Urothelium cell line (cell line): ENCODE results near the gene ASTN2.
A peak's percentile ranks its signal among the peaks of the same experiment; 100 is the strongest.

ENCODE experiments used
- DNase-seq: peaks from one replicate; pipeline ENCODE4 v3.0.0; 2011; ENCODE audit warnings: low spot score, mixed read lengths
- FAIRE-seq: peaks from 2 replicates; lab custom pipeline; 2011; peaks lifted over from hg19 to GRCh38; lab: Jason Lieb, UNC

The ASTN2 gene

GRCh38 chr9:116506685-116507084 lies 908.2 kb downstream of the ASTN2 start:
- DNase-seq (no peak), FAIRE-seq (no peak)

- DNase-seq: no peak
- no peak for FAIRE-seq
Observed at GRCh38 chr9:116504893-116505480, 909.9 kb downstream of the ASTN2 start.

- FAIRE-seq (no peak), DNase-seq (no peak)
Observed at GRCh38 chr9:116504081-116504480, 910.8 kb downstream of the ASTN2 start.

- DNase-seq: no peak
- FAIRE-seq: no peak
Observed at GRCh38 chr9:116502746-116503145, 912.1 kb downstream of the ASTN2 start.

- FAIRE-seq (no peak), DNase-seq (peak; percentile 35)
Observed at GRCh38 chr9:116501871-116502270, 913.0 kb downstream of the ASTN2 start.

GRCh38 chr9:116499986-116500871 lies 914.6 kb downstream of the ASTN2 start:
- FAIRE-seq: no peak
- peak; percentile 46 for DNase-seq

- FAIRE-seq: no peak
Observed at GRCh38 chr9:116499434-116499833, 915.4 kb downstream of the ASTN2 start.

GRCh38 chr9:116497095-116497890 lies 917.6 kb downstream of the ASTN2 start:
- no peak for DNase-seq
- FAIRE-seq: no peak

More at GRCh38 chr9:116499434-116499833, 915.4 kb downstream of the ASTN2 start:
- no peak for DNase-seq

GRCh38 chr9:116496167-116496566 lies 918.7 kb downstream of the ASTN2 start:
- FAIRE-seq: no peak
- DNase-seq: no peak

- FAIRE-seq: no peak
- no peak for DNase-seq
Observed at GRCh38 chr9:116495725-116496124, 919.1 kb downstream of the ASTN2 start.

GRCh38 chr9:116494815-116495634 lies 919.8 kb downstream of the ASTN2 start:
- no peak for FAIRE-seq
- DNase-seq: peak; percentile 36

- FAIRE-seq: no peak
Observed at GRCh38 chr9:116493183-116493860, 921.5 kb downstream of the ASTN2 start.

GRCh38 chr9:116491659-116492058 lies 923.2 kb downstream of the ASTN2 start:
- DNase-seq: no peak
- no peak for FAIRE-seq

More at GRCh38 chr9:116493183-116493860, 921.5 kb downstream of the ASTN2 start:
- no peak for DNase-seq

- DNase-seq: no peak
- no peak for FAIRE-seq
Observed at GRCh38 chr9:116491219-116491618, 923.6 kb downstream of the ASTN2 start.

- FAIRE-seq (no peak), DNase-seq (no peak)
Observed at GRCh38 chr9:116490321-116490720, 924.5 kb downstream of the ASTN2 start.

GRCh38 chr9:116488373-116488772 lies 926.5 kb downstream of the ASTN2 start:
- no peak for DNase-seq
- FAIRE-seq: no peak

GRCh38 chr9:116484492-116485061 lies 930.3 kb downstream of the ASTN2 start:
- no peak for FAIRE-seq
- no peak for DNase-seq

GRCh38 chr9:116483622-116484491 lies 931.0 kb downstream of the ASTN2 start:
- DNase-seq: no peak
- no peak for FAIRE-seq

GRCh38 chr9:116482740-116483139 lies 932.1 kb downstream of the ASTN2 start:
- no peak for DNase-seq

More at GRCh38 chr9:116482740-116483139, 932.1 kb downstream of the ASTN2 start:
- no peak for FAIRE-seq
